ENCODE measurements around the gene KDM2A.
A peak's percentile ranks its signal among the peaks of the same experiment; 100 is the strongest.
"Not testable (repeated sequence)": the region's sequence is repeated elsewhere in the genome, so short reads cannot be mapped to it uniquely, and the experiment has no call there.

The KDM2A gene

GRCh38 chr11:67239783-67240575 lies 120.9 kb downstream of the KDM2A start:
- DNase-seq, result peak; percentile 98

GRCh38 chr11:67240576-67241389 lies 121.7 kb downstream of the KDM2A start:
- DNase-seq, result peak; percentile 91

- no peak for DNase-seq
These were observed 123.5 kb downstream of the KDM2A start for GRCh38 chr11:67242548-67242947.

GRCh38 chr11:67243051-67243450 lies 124.0 kb downstream of the KDM2A start:
- DNase-seq, result no peak

- DNase-seq, result no peak
These were observed 126.0 kb downstream of the KDM2A start for GRCh38 chr11:67245046-67245445.

- no peak for DNase-seq
These were observed 129.0 kb downstream of the KDM2A start for GRCh38 chr11:67247946-67248550.

- DNase-seq, result no peak
These were observed 129.6 kb downstream of the KDM2A start for GRCh38 chr11:67248653-67249052.

GRCh38 chr11:67250059-67251043 lies 131.3 kb downstream of the KDM2A start:
- DNase-seq, result no peak

GRCh38 chr11:67251841-67252240 lies 132.8 kb downstream of the KDM2A start:
- no peak for DNase-seq

- peak; percentile 57 for DNase-seq
These were observed 133.8 kb downstream of the KDM2A start for GRCh38 chr11:67252831-67253239.

- no peak for DNase-seq
These were observed 135.0 kb downstream of the KDM2A start for GRCh38 chr11:67253872-67254624.

- no peak for DNase-seq
These were observed 135.7 kb downstream of the KDM2A start for GRCh38 chr11:67254798-67255197.

GRCh38 chr11:67255353-67255752 lies 136.3 kb downstream of the KDM2A start:
- DNase-seq, result no peak

GRCh38 chr11:67255864-67256263 lies 136.8 kb downstream of the KDM2A start:
- no peak for DNase-seq

- no peak for DNase-seq
These were observed 137.5 kb downstream of the KDM2A start for GRCh38 chr11:67256477-67257135.

GRCh38 chr11:67260406-67260805 lies 141.3 kb downstream of the KDM2A start:
- no peak for DNase-seq

GRCh38 chr11:67260885-67261639 lies 142.0 kb downstream of the KDM2A start:
- not testable (repeated sequence) for DNase-seq

- no peak for DNase-seq
These were observed 142.5 kb downstream of the KDM2A start for GRCh38 chr11:67261640-67261945.

- DNase-seq, result no peak
These were observed 143.1 kb downstream of the KDM2A start for GRCh38 chr11:67261946-67262681.
